Activated naive CD8-positive, alpha-beta T cell treated with anti-CD3 and anti-CD28 coated beads, Interleukin-2, amount 50 U/mL, for 24 hours (primary cell): ENCODE data around the gene DENND1B.
"Not testable (repeated sequence)": the region's sequence is repeated elsewhere in the genome, so short reads cannot be mapped to it uniquely, and the experiment has no call there.

Experiments
- ATAC-seq: fragments of 150-1000 bp; cut with Tn5 transposase; one replicate; pipeline ENCODE4 v1.10.0; 2021
- DNase-seq: peaks from one replicate; pipeline ENCODE4 v3.0.0; 2021
- H3K27ac Mint-ChIP-seq: one replicate; pipeline ENCODE4 v1.8.0; 2021; ENCODE audit warnings: mild to moderate bottlenecking, mixed read lengths
- H3K27me3 Mint-ChIP-seq: one replicate; pipeline ENCODE4 v1.8.0; 2021; ENCODE audit warnings: mixed read lengths
- H3K36me3 Mint-ChIP-seq: one replicate; pipeline ENCODE4 v1.8.0; 2021; ENCODE audit warnings: low read depth, mixed read lengths
- H3K4me1 Mint-ChIP-seq: one replicate; pipeline ENCODE4 v1.8.0; 2021; ENCODE audit warnings: mixed read lengths
- H3K4me3 Mint-ChIP-seq: one replicate; pipeline ENCODE4 v1.8.0; 2021; ENCODE audit warnings: mild to moderate bottlenecking, moderate library complexity, mixed read lengths
- H3K9me3 Mint-ChIP-seq: one replicate; pipeline ENCODE4 v1.8.0; 2021; ENCODE audit warnings: mixed read lengths

The DENND1B gene

DNA sequence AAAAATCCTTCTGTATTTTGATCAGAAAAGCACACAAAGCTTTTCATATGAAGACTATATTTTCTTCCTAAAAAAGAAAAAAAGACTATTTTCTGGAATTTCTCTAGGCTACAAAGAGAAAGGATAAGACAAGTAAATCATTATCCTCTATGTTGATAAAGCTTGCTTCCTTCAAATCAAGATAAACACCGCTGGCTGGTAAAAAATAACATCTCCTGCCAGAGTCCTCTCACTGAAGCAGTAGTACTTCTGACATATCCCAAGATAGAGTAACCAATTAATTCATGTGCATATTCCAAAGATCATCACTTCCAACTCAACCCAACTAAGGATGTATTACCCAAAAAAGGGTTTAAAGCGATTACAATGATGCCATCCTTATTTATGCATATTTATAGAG is 34.3 kb downstream of the DENND1B start:
- Mint-ChIP-seq H3K36me3 (peaks cover 6% of the 10 kb centered on the region), H3K4me3 (no peak overlapping the region), H3K27me3 (no peaks in the 10 kb centered on the region), H3K9me3 (peaks cover 5% of the 10 kb centered on the region), H3K27ac (no peak overlapping the region), H3K4me1 (peaks cover 46% of the 10 kb centered on the region)
- ATAC-seq (no peak), DNase-seq (no peak)

DNA sequence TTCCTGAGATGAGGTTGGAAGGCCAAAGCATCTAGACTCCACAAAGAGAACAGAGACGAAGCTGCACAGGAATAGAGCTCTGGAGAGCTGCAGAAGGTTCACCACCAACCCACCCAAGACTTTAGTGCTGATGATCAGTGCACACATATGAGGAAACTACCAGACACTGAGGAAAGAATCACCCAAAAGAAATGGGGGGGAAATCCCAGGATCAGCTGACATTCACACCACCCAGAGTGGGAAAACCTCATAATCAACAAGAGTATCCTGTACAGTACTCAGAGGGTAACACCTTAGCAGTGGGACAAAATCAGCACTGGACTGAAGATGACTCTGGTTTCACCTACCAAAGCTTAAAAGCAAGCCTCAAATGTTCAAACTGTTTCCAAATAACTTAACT is 36.4 kb downstream of the DENND1B start:
- ATAC-seq = peak; percentile 54

DNA sequence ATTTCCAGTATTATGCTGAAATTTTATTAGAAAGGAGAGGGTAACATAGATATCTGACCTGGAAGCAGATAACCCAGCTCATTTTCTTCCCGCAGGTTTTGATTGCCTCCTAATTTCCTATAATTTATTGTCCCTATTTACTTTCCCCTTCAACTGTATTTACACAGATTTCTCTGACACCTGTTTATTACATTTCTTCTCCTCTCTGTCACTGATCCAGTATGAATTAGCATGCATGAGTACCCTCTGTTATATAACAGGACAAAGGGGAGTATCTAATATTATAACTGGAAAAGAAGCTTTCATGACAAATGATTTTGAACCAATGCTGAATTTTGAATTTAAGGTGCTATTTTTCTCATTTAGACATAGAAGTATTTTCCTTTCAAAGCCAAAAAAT is 37.4 kb downstream of the DENND1B start:
- ATAC-seq (no peak), DNase-seq (no peak)
- H3K27ac Mint-ChIP-seq = no peak overlapping the region
- no peaks in the 10 kb centered on the region for H3K27me3 Mint-ChIP-seq
- peaks cover 34% of the 10 kb centered on the region for H3K4me1 Mint-ChIP-seq
- no peak overlapping the region for H3K4me3 Mint-ChIP-seq
- no peaks in the 10 kb centered on the region for H3K9me3 Mint-ChIP-seq
- H3K36me3 Mint-ChIP-seq = peaks cover 3% of the 10 kb centered on the region

More for the DNA sequence above, 36.4 kb downstream of the DENND1B start:
- H3K36me3 Mint-ChIP-seq = peaks cover 4% of the 10 kb centered on the region
- no peak overlapping the region for H3K27ac Mint-ChIP-seq
- H3K4me1 Mint-ChIP-seq = peaks cover 37% of the 10 kb centered on the region
- DNase-seq = no peak
- H3K9me3 Mint-ChIP-seq = peaks cover 3% of the 10 kb centered on the region
- H3K27me3 Mint-ChIP-seq = no peaks in the 10 kb centered on the region
- H3K4me3 Mint-ChIP-seq = no peak overlapping the region

DNA sequence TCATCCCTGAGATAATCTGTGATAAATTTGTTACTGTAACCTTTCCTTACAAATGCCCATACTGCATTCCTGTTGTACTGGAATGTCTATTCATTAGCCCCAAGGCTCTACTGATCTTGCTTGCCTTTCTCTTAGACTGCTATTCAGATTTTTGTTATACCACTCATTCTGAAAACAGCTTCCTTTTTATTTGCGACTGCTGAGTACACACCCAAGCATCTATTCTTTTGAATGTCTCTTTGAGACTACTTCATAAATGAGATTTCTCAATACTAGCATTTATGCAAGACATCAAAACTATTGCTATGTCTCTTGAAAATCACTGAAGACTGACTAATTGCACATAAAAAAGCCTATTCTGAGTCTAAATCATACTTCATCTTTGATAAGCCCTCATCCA is 38.6 kb downstream of the DENND1B start:
- ATAC-seq = no peak
- Mint-ChIP-seq H3K27me3 (no peaks in the 10 kb centered on the region), H3K4me3 (no peak overlapping the region), H3K27ac (no peak overlapping the region), H3K9me3 (no peaks in the 10 kb centered on the region), H3K4me1 (peaks cover 32% of the 10 kb centered on the region), H3K36me3 (peaks cover 8% of the 10 kb centered on the region)
- no peak for DNase-seq

DNA sequence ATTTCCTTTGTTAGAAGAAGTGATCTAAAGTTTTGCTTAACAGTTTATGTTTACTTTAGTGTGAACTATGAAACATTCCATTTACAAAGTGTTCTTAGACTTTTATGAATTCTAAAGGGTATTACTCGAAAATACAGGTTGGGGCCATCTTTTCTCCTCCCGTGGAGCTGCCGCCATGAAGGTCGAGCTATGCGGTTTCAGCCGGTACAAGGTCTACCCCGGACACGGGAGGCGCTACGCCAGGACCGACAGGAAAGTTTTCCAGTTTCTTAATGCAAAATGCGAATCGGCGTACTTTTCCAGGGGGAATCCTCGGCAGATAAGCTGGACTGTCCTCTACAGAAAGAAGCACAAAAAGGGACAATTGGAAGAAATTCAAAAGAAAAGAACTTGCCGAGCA is 39.8 kb downstream of the DENND1B start:
- Mint-ChIP-seq H3K9me3 (no peaks in the 10 kb centered on the region), H3K27me3 (no peaks in the 10 kb centered on the region), H3K4me1 (peaks cover 27% of the 10 kb centered on the region), H3K27ac (no peak overlapping the region), H3K4me3 (no peak overlapping the region), H3K36me3 (peaks cover 11% of the 10 kb centered on the region)
- DNase-seq (no peak), ATAC-seq (no peak)

DNA sequence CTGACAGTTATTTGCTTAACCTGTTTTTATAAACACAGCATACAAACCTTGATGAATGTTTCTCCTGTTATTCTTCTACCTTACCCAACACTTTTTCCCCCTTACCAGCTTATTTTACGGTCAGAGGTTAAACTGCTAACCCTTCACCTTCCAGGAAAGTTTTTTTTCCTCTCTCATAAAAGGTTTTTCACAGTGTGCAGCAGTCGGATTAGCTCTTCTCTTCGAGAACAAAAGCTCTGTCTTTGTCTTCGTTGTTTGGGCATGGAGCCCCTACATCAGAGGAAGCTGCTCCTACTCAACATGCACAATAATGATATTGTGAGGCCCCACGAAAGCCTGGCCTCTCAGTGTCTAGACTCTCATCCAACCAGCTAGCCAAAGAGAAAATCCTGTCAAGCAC is 42.0 kb downstream of the DENND1B start:
- peaks cover 13% of the 10 kb centered on the region for H3K36me3 Mint-ChIP-seq
- no peak overlapping the region for H3K27ac Mint-ChIP-seq

DNA sequence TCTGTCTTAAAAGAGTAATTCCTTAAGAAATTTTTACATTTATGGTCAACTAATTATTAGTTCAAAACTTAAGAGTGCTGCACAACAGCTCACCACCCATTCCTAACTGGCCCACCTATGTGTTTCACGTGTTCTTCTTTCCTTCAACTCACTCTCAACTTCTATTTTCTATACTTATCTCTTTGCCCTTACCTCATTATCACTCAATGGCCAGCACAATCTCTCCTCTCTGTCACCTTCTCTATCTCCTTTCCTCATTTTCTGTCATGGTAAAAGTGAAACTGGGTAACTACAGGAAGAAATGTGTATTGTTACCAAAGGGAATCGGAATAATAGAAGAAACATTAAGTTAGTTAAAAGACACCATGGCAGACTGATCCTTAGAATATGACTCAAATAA is 43.1 kb downstream of the DENND1B start:
- H3K36me3 Mint-ChIP-seq = peaks cover 20% of the 10 kb centered on the region
- ATAC-seq = no peak
- peaks cover under 1% of the 10 kb centered on the region for H3K4me1 Mint-ChIP-seq
- no peaks in the 10 kb centered on the region for H3K27me3 Mint-ChIP-seq
- H3K9me3 Mint-ChIP-seq = peaks cover 16% of the 10 kb centered on the region
- H3K4me3 Mint-ChIP-seq = no peak overlapping the region
- DNase-seq = no peak
- H3K27ac Mint-ChIP-seq = no peak overlapping the region

More for the DNA sequence above, 42.0 kb downstream of the DENND1B start:
- ATAC-seq (no peak), DNase-seq (no peak)
- Mint-ChIP-seq H3K9me3 (peaks cover 7% of the 10 kb centered on the region), H3K4me3 (no peak overlapping the region), H3K27me3 (no peaks in the 10 kb centered on the region), H3K4me1 (peaks cover 9% of the 10 kb centered on the region)

DNA sequence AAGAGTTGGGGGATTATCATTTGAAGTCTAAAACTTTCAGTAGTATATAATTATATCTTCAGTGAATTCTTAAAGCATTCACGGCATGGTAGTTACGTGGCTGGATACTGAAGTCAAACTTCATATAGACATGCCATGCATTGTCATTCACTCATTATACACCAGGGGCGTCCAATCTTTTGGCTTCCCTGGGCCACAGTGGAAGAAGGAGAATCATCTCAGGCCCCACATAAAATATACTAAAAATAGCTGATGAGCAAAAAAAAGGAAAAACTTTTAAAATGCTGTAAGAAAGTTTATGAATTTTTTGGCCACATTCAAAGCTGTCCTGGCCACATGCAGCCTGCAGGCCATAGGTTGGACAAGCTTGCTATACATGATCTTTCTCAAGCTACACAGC is 43.8 kb downstream of the DENND1B start:
- Mint-ChIP-seq H3K36me3 (peaks cover 25% of the 10 kb centered on the region), H3K4me1 (no peaks in the 10 kb centered on the region), H3K4me3 (no peak overlapping the region), H3K27me3 (no peaks in the 10 kb centered on the region), H3K9me3 (peaks cover 17% of the 10 kb centered on the region), H3K27ac (no peak overlapping the region)
- no peak for ATAC-seq
- DNase-seq = no peak

DNA sequence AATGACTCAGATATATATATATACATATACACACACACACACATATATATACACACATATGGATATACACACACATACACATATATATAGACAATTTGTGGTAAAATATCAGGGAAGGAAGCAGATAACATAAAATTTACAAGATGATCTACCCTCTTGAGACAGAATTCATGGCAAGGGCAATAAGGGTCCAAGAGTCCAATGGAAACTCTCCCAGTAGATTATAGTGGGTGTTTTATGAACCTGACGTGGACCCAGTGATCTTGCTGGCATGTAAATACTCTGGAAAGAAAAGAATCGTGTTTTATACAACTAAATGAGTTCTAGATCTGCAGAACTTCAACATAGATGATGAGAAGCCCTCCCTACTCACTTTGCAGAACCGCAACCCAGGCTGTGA is 49.3 kb downstream of the DENND1B start:
- ATAC-seq = no peak
- Mint-ChIP-seq H3K27me3 (no peaks in the 10 kb centered on the region), H3K36me3 (peaks cover 37% of the 10 kb centered on the region), H3K4me1 (no peaks in the 10 kb centered on the region), H3K4me3 (no peak overlapping the region), H3K9me3 (peaks cover 43% of the 10 kb centered on the region), H3K27ac (no peak overlapping the region)
- DNase-seq = no peak

DNA sequence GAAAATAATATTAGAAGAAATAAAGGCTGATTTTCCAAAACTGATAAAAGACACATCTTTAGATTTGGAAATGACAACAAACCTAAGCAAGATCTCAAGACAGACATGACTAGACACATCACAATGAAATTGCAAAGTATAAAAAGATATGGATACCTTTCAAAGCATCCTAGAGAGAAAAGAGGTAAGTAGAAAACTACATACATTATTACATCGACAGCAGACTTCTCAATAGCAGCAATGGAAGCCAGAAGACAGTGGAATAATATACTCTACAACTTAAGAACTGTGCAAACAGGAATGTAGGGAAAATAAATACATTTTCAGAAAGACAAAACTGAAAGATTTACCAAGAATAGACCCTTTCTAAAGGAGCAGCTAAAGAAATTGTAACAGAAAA is 50.2 kb downstream of the DENND1B start:
- Mint-ChIP-seq H3K4me1 (no peaks in the 10 kb centered on the region), H3K9me3 (peaks cover 43% of the 10 kb centered on the region), H3K27me3 (no peaks in the 10 kb centered on the region), H3K4me3 (no peak overlapping the region), H3K36me3 (peaks cover 35% of the 10 kb centered on the region), H3K27ac (no peak overlapping the region)
- no peak for ATAC-seq
- DNase-seq = no peak

DNA sequence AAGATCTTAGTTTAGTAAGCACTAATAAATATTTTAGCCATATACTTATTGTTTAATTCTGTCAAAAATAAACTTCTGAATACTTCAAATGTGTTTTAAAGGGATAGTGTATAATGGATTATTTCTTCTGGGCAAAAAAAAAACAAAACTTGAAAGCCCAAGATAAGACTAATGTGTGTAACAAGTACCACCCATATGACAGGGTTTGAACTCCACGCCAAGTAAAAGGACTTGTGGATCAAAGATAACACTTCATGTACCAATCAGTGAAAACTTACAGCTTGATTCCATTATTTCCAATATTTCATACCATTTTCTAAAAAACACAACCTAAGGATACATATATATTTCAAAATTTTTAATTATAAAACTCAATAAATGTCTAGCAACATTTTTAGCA is 59.5 kb downstream of the DENND1B start:
- Mint-ChIP-seq H3K4me3 (no peak overlapping the region), H3K9me3 (no peaks in the 10 kb centered on the region), H3K27ac (no peak overlapping the region), H3K27me3 (no peaks in the 10 kb centered on the region), H3K36me3 (no peaks in the 10 kb centered on the region), H3K4me1 (no peaks in the 10 kb centered on the region)
- ATAC-seq = no peak
- DNase-seq = no peak

DNA sequence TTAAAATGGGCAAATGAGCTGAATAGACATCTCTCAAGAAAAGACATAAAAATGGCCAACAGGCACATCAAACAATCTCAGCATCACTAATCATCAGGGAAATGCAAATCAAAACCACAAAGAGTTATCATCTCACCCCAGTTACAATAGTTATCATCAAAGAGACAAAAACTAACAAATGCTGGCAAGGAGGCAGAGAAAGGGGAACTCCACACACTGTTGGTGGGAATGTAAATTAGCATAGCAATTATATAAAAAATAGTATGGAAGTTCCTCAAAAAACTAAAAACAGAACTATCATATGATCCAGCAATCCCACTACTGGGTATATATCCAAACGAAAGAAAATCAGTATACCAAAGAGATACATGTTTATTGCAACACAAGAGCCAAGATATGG is 68.7 kb downstream of the DENND1B start:
- Mint-ChIP-seq H3K4me3 (no peak overlapping the region), H3K4me1 (peaks cover 7% of the 10 kb centered on the region)
- no peak for ATAC-seq

DNA sequence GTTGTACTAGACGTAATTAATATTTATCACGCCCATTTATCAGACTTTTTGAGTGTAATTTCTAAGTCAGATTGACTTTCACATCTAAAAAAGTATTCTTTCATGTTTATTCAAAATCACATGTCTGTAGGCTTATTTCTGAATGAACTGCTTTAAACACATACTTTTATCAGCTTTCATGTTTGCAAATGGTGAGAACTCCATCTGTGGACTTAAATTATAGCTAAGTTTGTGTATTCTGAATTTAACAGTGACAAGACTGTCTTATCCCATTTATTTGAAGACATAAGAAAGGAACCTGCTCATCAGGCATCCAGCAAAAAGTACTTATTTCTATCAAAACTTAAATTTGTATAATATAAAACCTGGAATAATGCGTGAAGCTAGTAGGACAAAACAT is 69.3 kb downstream of the DENND1B start:
- Mint-ChIP-seq H3K9me3 (peaks cover 9% of the 10 kb centered on the region), H3K36me3 (peaks cover 15% of the 10 kb centered on the region), H3K27ac (no peak overlapping the region), H3K4me3 (no peak overlapping the region), H3K4me1 (peaks cover 7% of the 10 kb centered on the region), H3K27me3 (no peaks in the 10 kb centered on the region)
- ATAC-seq (no peak), DNase-seq (no peak)

More for the DNA sequence above, 68.7 kb downstream of the DENND1B start:
- no peaks in the 10 kb centered on the region for H3K27me3 Mint-ChIP-seq
- H3K27ac Mint-ChIP-seq = no peak overlapping the region
- H3K36me3 Mint-ChIP-seq = peaks cover 12% of the 10 kb centered on the region
- no peak for DNase-seq
- peaks cover 9% of the 10 kb centered on the region for H3K9me3 Mint-ChIP-seq

DNA sequence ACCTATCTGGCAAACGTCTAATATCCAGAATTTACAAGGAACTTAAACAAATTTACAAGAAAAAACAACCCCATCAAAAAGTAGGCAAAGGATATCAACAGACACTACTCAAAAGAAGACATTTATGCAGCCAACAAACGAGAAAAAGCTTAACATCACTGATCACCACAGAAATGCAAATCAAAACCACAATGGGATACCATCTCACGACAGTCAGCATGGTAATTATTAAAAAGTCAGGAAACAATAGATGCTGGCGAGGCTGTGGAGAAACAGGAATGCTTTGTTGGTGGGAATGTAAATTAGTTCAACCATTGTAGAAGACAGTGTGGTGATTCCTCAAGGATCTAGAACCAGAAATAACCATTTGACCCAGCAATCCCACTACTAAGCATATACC is 74.6 kb downstream of the DENND1B start:
- H3K27ac Mint-ChIP-seq, DNase-seq, H3K27me3 Mint-ChIP-seq, H3K9me3 Mint-ChIP-seq, H3K4me3 Mint-ChIP-seq, ATAC-seq: not testable (repeated sequence)
- H3K4me1 Mint-ChIP-seq = peaks cover 20% of the 10 kb centered on the region
- H3K36me3 Mint-ChIP-seq = peaks cover 16% of the 10 kb centered on the region

DNA sequence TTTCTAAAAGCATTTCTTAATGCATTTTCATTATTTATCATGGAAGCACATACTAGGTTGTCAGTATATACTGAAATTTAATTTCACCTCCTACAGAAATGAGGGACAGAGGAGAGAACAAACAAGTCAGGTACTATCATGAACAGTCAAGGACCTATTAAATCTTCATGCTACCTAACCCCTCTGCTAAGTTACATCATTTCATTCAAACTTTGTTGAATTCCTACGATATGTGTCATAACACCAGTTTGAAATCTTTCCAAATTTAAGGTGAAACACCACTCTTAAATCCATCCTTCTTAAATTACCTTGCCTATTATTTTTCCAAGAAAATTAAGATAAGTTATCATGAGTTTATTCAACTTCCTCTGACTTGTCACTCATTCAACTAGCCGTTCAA is 78.9 kb downstream of the DENND1B start:
- no peak for ATAC-seq

DNA sequence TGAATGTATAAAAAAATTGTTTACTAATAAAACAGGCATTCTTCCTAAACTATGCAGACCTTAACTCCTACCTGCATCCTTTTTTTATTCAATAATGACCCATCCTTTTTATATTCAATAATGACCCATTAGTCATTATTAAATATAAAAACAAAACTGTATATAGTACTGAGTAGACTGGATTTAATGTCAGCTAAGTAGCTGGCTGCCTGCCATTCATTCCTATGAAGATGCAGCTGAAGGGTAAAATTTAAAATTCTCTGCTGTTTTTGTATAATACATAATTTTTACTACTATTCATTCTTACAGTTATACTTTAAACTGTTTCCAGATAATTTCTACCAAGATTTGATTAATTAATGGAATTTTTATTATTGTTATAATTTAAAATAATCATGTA is 79.3 kb downstream of the DENND1B start:
- DNase-seq = no peak
- peaks cover 10% of the 10 kb centered on the region for H3K36me3 Mint-ChIP-seq
- H3K4me3 Mint-ChIP-seq = no peak overlapping the region
- peaks cover 7% of the 10 kb centered on the region for H3K9me3 Mint-ChIP-seq
- no peak overlapping the region for H3K27ac Mint-ChIP-seq
- peaks cover 28% of the 10 kb centered on the region for H3K4me1 Mint-ChIP-seq
- H3K27me3 Mint-ChIP-seq = no peaks in the 10 kb centered on the region
- ATAC-seq = no peak

More for the DNA sequence above, 78.9 kb downstream of the DENND1B start:
- Mint-ChIP-seq H3K36me3 (peaks cover 13% of the 10 kb centered on the region), H3K27me3 (no peaks in the 10 kb centered on the region), H3K27ac (no peak overlapping the region), H3K9me3 (peaks cover 7% of the 10 kb centered on the region), H3K4me3 (no peak overlapping the region), H3K4me1 (peaks cover 28% of the 10 kb centered on the region)
- no peak for DNase-seq
